ENCODE data around the gene SPACA4. TPM values are rescaled to one million over a fixed set of nuclear protein-coding genes. Genes with fewer than 3 reads are reported as not detected.
"Not testable (repeated sequence)": the region's sequence is repeated elsewhere in the genome, so short reads cannot be mapped to it uniquely, and the experiment has no call there.

The SPACA4 gene
- total RNA-seq, 3 donors from 2014 or later (not counting 1 experiment from before 2014, with no cell fraction given), result not detected

- Histone ChIP-seq H3K27me3 (ENCODE audit: control insufficient read depth, insufficient read depth, low read length) (no peaks in the 10 kb centered on the region), H3K9me3 (ENCODE audit: control insufficient read depth, insufficient read depth, low read length) (no peaks in the 10 kb centered on the region), H3K4me3 (ENCODE audit: low read length) (no peak overlapping the region), H3K36me3 (ENCODE audit: control insufficient read depth, insufficient read depth, low read length) (peaks cover 39% of the 10 kb centered on the region), H3K4me1 (ENCODE audit: control insufficient read depth, insufficient read depth, low read length) (peaks cover 82% of the 10 kb centered on the region), H3K27ac (ENCODE audit: low read length) (no peak overlapping the region)
- no peak for ATAC-seq
- H3K4me3 Mint-ChIP-seq, result no peak overlapping the region
- peak in 1 of 2 donors; percentile 41 for DNase-seq
- peaks cover 25 to 42% of the 10 kb centered on the region in 2 donors for H3K4me1 Mint-ChIP-seq
- H3K9me3 Mint-ChIP-seq, result no peaks in the 10 kb centered on the region
- no peak for TF ChIP-seq CTCF (IDR thresholded peaks at IDR 0.05)
- no peaks in the 10 kb centered on the region for H3K27me3 Mint-ChIP-seq (ENCODE audit: low read depth in 2 of 2)
- H3K36me3 Mint-ChIP-seq, result no peaks in the 10 kb centered on the region
- intact Hi-C loops (cut with micrococcal nuclease), result loop anchor here (10.0 kb wide), 2 partner anchors 245 to 365 kb away; partner anchors contain the start of genes GYS1, PPP1R15A and RUVBL2
- no peak overlapping the region for H3K27ac Mint-ChIP-seq
- 91% methylated on average over 48 of the region's 48 CpGs for WGBS (ENCODE audit: insufficient coverage)
Observed at GRCh38 chr19:48629599-48630295, 23.2 kb downstream of the SPACA4 start.

GRCh38 chr19:48630296-48631063 is 23.9 kb downstream of the SPACA4 start:
- ATAC-seq (no peak), DNase-seq (no peak)
- intact Hi-C loops (cut with micrococcal nuclease), result loop anchor here (10.0 kb wide), 2 partner anchors 244 to 364 kb away; partner anchors contain the start of genes GYS1, PPP1R15A and RUVBL2
- Mint-ChIP-seq H3K9me3 (no peaks in the 10 kb centered on the region), H3K4me3 (no peak overlapping the region), H3K27me3 (ENCODE audit: low read depth in 2 of 2) (no peaks in the 10 kb centered on the region), H3K36me3 (no peaks in the 10 kb centered on the region), H3K4me1 (peaks cover 23 to 40% of the 10 kb centered on the region in 2 donors), H3K27ac (no peak overlapping the region)
- Histone ChIP-seq H3K27me3 (ENCODE audit: control insufficient read depth, insufficient read depth, low read length) (no peaks in the 10 kb centered on the region), H3K36me3 (ENCODE audit: control insufficient read depth, insufficient read depth, low read length) (peaks cover 39% of the 10 kb centered on the region), H3K4me3 (ENCODE audit: low read length) (no peak overlapping the region), H3K4me1 (ENCODE audit: control insufficient read depth, insufficient read depth, low read length) (peaks cover 86% of the 10 kb centered on the region), H3K27ac (ENCODE audit: low read length) (no peak overlapping the region), H3K9me3 (ENCODE audit: control insufficient read depth, insufficient read depth, low read length) (no peaks in the 10 kb centered on the region)
- WGBS (ENCODE audit: insufficient coverage), result 65% methylated on average over 39 of the region's 47 CpGs
- no peak for TF ChIP-seq CTCF (IDR thresholded peaks at IDR 0.05)

GRCh38 chr19:48631225-48631624 is 24.7 kb downstream of the SPACA4 start:
- H3K27ac ChIP-seq (ENCODE audit: low read length), result no peak overlapping the region
- H3K27ac Mint-ChIP-seq, result no peak overlapping the region

GRCh38 chr19:48632286-48632685 is 25.7 kb downstream of the SPACA4 start:
- Histone ChIP-seq H3K36me3 (ENCODE audit: control insufficient read depth, insufficient read depth, low read length) (peaks cover 39% of the 10 kb centered on the region), H3K4me1 (ENCODE audit: control insufficient read depth, insufficient read depth, low read length) (peaks cover 72% of the 10 kb centered on the region)
- H3K27me3 ChIP-seq (ENCODE audit: control insufficient read depth, insufficient read depth, low read length); H3K27ac Mint-ChIP-seq; H3K36me3 Mint-ChIP-seq; H3K27ac ChIP-seq (ENCODE audit: low read length); H3K9me3 Mint-ChIP-seq; H3K4me3 Mint-ChIP-seq; H3K27me3 Mint-ChIP-seq (ENCODE audit: low read depth in 2 of 2); H3K9me3 ChIP-seq (ENCODE audit: control insufficient read depth, insufficient read depth, low read length); H3K4me3 ChIP-seq (ENCODE audit: low read length); ATAC-seq; DNase-seq: not testable (repeated sequence)
- H3K4me1 Mint-ChIP-seq, result peaks cover 22 to 37% of the 10 kb centered on the region in 2 donors
- WGBS (ENCODE audit: insufficient coverage), result 92% methylated on average over 11 of the region's 11 CpGs
- intact Hi-C loops (cut with micrococcal nuclease), result loop anchor here (10.0 kb wide), 2 partner anchors 243 to 363 kb away; partner anchors contain the start of genes GYS1, PPP1R15A and RUVBL2

More at GRCh38 chr19:48631225-48631624, 24.7 kb downstream of the SPACA4 start:
- no peaks in the 10 kb centered on the region for H3K36me3 Mint-ChIP-seq
- Histone ChIP-seq H3K9me3 (ENCODE audit: control insufficient read depth, insufficient read depth, low read length) (no peaks in the 10 kb centered on the region), H3K4me3 (ENCODE audit: low read length) (no peak overlapping the region), H3K4me1 (ENCODE audit: control insufficient read depth, insufficient read depth, low read length) (peaks cover 83% of the 10 kb centered on the region), H3K36me3 (ENCODE audit: control insufficient read depth, insufficient read depth, low read length) (peaks cover 39% of the 10 kb centered on the region), H3K27me3 (ENCODE audit: control insufficient read depth, insufficient read depth, low read length) (no peaks in the 10 kb centered on the region)
- intact Hi-C loops (cut with micrococcal nuclease), result loop anchor here (10.0 kb wide), 2 partner anchors 244 to 364 kb away; partner anchors contain the start of genes GYS1, PPP1R15A and RUVBL2
- H3K4me3 Mint-ChIP-seq, result no peak overlapping the region
- TF ChIP-seq CTCF (IDR thresholded peaks at IDR 0.05), result no peak
- H3K9me3 Mint-ChIP-seq, result no peaks in the 10 kb centered on the region
- WGBS (ENCODE audit: insufficient coverage), result 79% methylated on average over 3 of the region's 3 CpGs
- no peaks in the 10 kb centered on the region for H3K27me3 Mint-ChIP-seq (ENCODE audit: low read depth in 2 of 2)
- ATAC-seq (no peak), DNase-seq (no peak)
- peaks cover 26 to 39% of the 10 kb centered on the region in 2 donors for H3K4me1 Mint-ChIP-seq

All from natural killer cell (primary cell).